ENCODE measurements around the gene MEGF11. TPM values are rescaled to one million over a fixed set of nuclear protein-coding genes. Genes with fewer than 3 reads are reported as not detected.

MEGF11 gene
- total RNA-seq, 4 donors from 2014 or later, result not detected

DNA sequence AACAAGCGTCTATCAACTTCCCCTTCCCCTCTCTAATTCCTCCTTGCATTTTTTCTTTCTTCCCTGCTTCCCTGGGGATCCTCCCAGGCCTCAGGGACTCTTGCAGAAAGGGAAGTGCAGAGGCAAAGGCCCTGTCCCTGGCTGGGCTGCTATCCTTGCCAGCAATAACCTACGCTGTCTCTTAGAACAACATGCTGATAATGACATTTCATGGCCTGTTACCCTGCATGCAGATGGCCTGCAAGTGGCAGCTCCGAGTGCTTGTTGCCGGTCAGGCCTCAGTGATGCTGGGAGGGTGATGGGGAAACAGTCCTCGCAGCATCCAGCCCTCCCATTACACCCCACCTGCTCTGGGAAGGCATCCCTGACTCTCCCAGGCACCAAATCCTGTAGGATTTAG is 216.7 kb downstream of the MEGF11 start:
- no peak for DNase-seq
- Histone ChIP-seq H3K4me1 (no peaks in the 10 kb centered on the region), H3K27ac (no peak overlapping the region), H3K27me3 (no peaks in the 10 kb centered on the region), H3K9me3 (no peaks in the 10 kb centered on the region), H3K36me3 (no peaks in the 10 kb centered on the region), H3K4me3 (no peak overlapping the region)
- no peak for TF ChIP-seq POLR2A (IDR thresholded peaks at IDR 0.05)
- TF ChIP-seq, protein P1, sequence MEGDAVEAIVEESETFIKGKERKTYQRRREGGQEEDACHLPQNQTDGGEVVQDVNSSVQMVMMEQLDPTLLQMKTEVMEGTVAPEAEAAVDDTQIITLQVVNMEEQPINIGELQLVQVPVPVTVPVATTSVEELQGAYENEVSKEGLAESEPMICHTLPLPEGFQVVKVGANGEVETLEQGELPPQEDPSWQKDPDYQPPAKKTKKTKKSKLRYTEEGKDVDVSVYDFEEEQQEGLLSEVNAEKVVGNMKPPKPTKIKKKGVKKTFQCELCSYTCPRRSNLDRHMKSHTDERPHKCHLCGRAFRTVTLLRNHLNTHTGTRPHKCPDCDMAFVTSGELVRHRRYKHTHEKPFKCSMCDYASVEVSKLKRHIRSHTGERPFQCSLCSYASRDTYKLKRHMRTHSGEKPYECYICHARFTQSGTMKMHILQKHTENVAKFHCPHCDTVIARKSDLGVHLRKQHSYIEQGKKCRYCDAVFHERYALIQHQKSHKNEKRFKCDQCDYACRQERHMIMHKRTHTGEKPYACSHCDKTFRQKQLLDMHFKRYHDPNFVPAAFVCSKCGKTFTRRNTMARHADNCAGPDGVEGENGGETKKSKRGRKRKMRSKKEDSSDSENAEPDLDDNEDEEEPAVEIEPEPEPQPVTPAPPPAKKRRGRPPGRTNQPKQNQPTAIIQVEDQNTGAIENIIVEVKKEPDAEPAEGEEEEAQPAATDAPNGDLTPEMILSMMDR (IDR thresholded peaks at IDR 0.05), result no peak

DNA sequence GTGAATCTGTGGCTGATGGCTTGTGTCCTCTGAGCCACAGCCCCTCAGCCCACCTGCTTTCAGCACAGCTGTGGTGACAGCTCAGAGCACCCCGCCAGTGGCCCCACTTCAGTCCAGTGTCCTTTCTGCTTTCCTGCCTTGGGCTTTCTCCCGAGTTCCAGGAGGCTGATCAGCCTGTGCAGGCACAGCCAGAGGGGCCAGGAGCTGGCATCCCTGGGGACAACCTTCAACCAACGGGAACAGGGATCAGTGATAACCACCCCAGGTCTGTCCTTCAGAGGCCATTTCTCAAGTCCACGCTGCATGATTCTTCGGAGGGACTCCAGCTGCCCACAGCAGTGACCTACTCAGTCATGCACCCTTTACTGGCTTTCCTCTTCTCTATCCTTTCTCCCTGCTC is 217.6 kb downstream of the MEGF11 start:
- no peak for DNase-seq
- Histone ChIP-seq H3K27me3 (no peaks in the 10 kb centered on the region), H3K27ac (no peak overlapping the region), H3K36me3 (no peaks in the 10 kb centered on the region), H3K9me3 (no peaks in the 10 kb centered on the region), H3K4me3 (no peak overlapping the region), H3K4me1 (no peaks in the 10 kb centered on the region)
- TF ChIP-seq, protein P1 (IDR thresholded peaks at IDR 0.05), result no peak
- TF ChIP-seq POLR2A (IDR thresholded peaks at IDR 0.05), result no peak

DNA sequence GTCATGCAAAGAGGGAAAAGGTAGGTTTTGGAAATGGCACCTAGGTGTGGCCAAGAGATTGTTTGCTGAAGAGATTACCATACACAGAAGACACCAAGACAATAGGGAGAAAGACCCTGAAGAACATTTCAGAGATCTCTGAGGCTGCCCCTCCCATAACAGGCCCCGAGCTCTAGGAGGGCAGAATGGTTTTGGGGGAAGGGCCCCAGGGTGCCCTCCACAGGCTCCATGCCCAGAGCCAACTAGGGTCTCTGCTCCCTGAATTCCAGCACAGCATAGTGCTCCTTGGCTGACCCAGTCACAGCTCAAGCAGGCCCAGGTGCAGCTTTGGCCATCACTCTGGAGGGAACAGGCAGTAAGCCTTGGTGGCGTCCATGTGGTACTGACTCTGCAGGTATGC is 220.4 kb downstream of the MEGF11 start:
- Histone ChIP-seq H3K4me3 (no peak overlapping the region), H3K36me3 (no peaks in the 10 kb centered on the region)
- TF ChIP-seq, protein P1 (IDR thresholded peaks at IDR 0.05), result no peak
- no peak for TF ChIP-seq POLR2A (IDR thresholded peaks at IDR 0.05)

DNA sequence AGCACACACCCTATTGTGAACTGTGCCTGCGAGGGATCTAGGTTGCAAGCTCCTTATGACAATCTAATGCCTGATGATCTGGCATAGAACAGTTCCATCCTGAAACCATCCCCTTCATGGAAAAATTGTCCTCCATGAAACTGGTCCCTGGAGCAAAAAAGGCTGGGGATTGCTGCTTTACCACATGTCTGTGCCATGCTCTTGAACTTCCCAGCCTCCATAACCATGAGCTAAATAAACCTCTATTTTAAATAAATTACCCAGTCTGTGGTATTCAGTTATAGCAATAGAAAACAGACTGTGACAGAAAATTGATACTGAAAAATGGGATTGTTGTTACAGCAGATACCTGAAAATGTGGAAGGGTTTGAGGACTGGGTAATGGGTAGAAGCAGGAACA is 221.5 kb downstream of the MEGF11 start:
- H3K27me3 ChIP-seq, result no peaks in the 10 kb centered on the region
- DNase-seq, result no peak
- TF ChIP-seq, protein P1 (IDR thresholded peaks at IDR 0.05), result no peak
- TF ChIP-seq POLR2A (IDR thresholded peaks at IDR 0.05), result no peak
- H3K36me3 ChIP-seq, result no peaks in the 10 kb centered on the region
- no peaks in the 10 kb centered on the region for H3K4me1 ChIP-seq
- H3K27ac ChIP-seq, result no peak overlapping the region
- no peak overlapping the region for H3K4me3 ChIP-seq
- H3K9me3 ChIP-seq, result no peaks in the 10 kb centered on the region

More for the DNA sequence above, 220.4 kb downstream of the MEGF11 start:
- H3K4me1 ChIP-seq, result no peaks in the 10 kb centered on the region
- DNase-seq, result no peak
- no peaks in the 10 kb centered on the region for H3K27me3 ChIP-seq
- H3K27ac ChIP-seq, result no peak overlapping the region
- no peaks in the 10 kb centered on the region for H3K9me3 ChIP-seq

DNA sequence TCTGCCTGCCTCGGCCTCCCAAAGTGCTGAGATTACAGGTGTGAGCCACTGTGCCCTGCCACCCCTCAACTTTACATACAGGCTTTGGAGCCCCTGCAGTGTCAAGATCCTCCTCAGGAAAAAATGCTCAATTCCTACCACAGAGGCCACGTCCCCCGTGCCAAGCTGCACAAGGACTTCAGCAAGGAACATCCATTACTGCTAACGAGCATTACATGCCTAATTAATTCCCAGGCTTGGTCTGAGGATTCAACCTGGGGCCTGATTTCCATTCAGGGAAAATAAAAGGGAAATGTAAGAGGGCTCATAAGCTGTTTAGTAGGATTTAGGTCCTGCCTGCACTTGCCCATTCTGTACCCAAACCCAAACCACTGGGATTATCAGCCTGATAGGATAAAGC is 222.9 kb downstream of the MEGF11 start:
- H3K4me3 ChIP-seq, result no peak overlapping the region
- H3K27me3 ChIP-seq, result no peaks in the 10 kb centered on the region
- TF ChIP-seq, protein P1 (IDR thresholded peaks at IDR 0.05), result no peak
- TF ChIP-seq POLR2A (IDR thresholded peaks at IDR 0.05), result no peak
- no peak for DNase-seq
- no peaks in the 10 kb centered on the region for H3K9me3 ChIP-seq
- no peak overlapping the region for H3K27ac ChIP-seq
- H3K4me1 ChIP-seq, result no peaks in the 10 kb centered on the region
- H3K36me3 ChIP-seq, result no peaks in the 10 kb centered on the region

DNA sequence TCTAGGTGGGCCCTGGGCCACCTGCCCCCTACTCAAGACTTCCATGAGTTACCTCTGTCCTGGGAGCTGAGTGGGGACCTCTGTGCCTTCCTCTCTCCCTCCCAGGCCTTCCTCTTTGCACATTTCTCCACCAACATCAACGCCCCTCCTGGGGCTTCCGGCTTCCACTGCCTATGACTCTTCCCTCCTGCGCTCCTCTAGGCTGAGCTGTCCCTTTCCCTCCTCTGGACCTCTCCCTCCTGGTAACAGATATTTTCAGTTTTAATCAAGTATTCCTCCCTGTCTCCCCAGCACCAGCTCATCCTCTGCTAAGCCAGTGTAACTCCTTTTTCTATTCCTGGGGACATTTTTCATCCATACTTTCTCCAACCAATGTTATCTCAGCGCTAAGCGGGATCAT is 223.9 kb downstream of the MEGF11 start:
- H3K27me3 ChIP-seq, result no peaks in the 10 kb centered on the region
- no peaks in the 10 kb centered on the region for H3K9me3 ChIP-seq
- no peak for TF ChIP-seq POLR2A (IDR thresholded peaks at IDR 0.05)
- TF ChIP-seq, protein P1 (IDR thresholded peaks at IDR 0.05), result no peak
- no peak for DNase-seq
- no peaks in the 10 kb centered on the region for H3K36me3 ChIP-seq
- no peaks in the 10 kb centered on the region for H3K4me1 ChIP-seq
- no peak overlapping the region for H3K4me3 ChIP-seq
- H3K27ac ChIP-seq, result no peak overlapping the region

Measured in Peyer's patch (tissue), 4 donors.